Measurements from ENCODE around the gene ZFX. TPM values are rescaled to one million over a fixed set of nuclear protein-coding genes. Genes with fewer than 3 reads are reported as not detected.
A peak's percentile ranks its signal among the peaks of the same experiment; 100 is the strongest.
"Not testable (repeated sequence)": the region's sequence is repeated elsewhere in the genome, so short reads cannot be mapped to it uniquely, and the experiment has no call there.

The ZFX gene
- total and polyA plus RNA-seq, 7 donors, result 3.8 to 72.3 (median 55.4) TPM

GRCh38 chrX:24137192-24137591, 12.3 kb upstream of the ZFX start:
- Histone ChIP-seq H3K9me3 (no peaks in the 10 kb centered on the region), H3K4me3 (no peak overlapping the region), H3K36me3 (ENCODE audit: insufficient read depth in 1 of 2, low read depth in 1 of 2) (no peaks in the 10 kb centered on the region), H3K27ac (no peak overlapping the region), H3K27me3 (ENCODE audit: insufficient read depth in 3 of 3, low read length in 2 of 3) (no peaks in the 10 kb centered on the region), H3K4me1 (no peaks in the 10 kb centered on the region)
- intact Hi-C loops (cut with DNase I), result no loop called here
- no peak for TF ChIP-seq CTCF (IDR thresholded peaks at IDR 0.05)
- ATAC-seq (no peak), DNase-seq (no peak)

GRCh38 chrX:24143982-24144381, 5.5 kb upstream of the ZFX start:
- intact Hi-C loops (cut with DNase I); H3K4me3 ChIP-seq; ATAC-seq; H3K27me3 ChIP-seq (ENCODE audit: insufficient read depth in 3 of 3, low read length in 2 of 3); H3K27ac ChIP-seq; H3K9me3 ChIP-seq; H3K36me3 ChIP-seq (ENCODE audit: insufficient read depth in 1 of 2, low read depth in 1 of 2); DNase-seq: not testable (repeated sequence)
- H3K4me1 ChIP-seq, result peaks cover 22% of the 10 kb centered on the region
- 97 to 99% (median 99%) methylated on average over 6 of the region's 6 CpGs for WGBS, 3 donors

- peaks cover 22% of the 10 kb centered on the region for H3K4me1 ChIP-seq
- no peak for ATAC-seq
- 94 to 95% (median 94%) methylated on average over 6 of the region's 6 CpGs for WGBS, 3 donors
- H3K27me3 ChIP-seq (ENCODE audit: insufficient read depth in 3 of 3, low read length in 2 of 3), result no peaks in the 10 kb centered on the region
- no peaks in the 10 kb centered on the region for H3K36me3 ChIP-seq (ENCODE audit: insufficient read depth in 1 of 2, low read depth in 1 of 2)
- H3K27ac ChIP-seq, result no peak overlapping the region
- no peak for DNase-seq
- TF ChIP-seq CTCF (IDR thresholded peaks at IDR 0.05), result no peak
- H3K9me3 ChIP-seq, result no peaks in the 10 kb centered on the region
- H3K4me3 ChIP-seq, result no peak overlapping the region
- intact Hi-C loops (cut with DNase I), result no loop called here
These were observed 5.0 kb upstream of the ZFX start for GRCh38 chrX:24144528-24144927.

- intact Hi-C loops (cut with DNase I), result no loop called here
- DNase-seq (no peak), ATAC-seq (no peak)
- H3K4me1 ChIP-seq, result peaks cover 22% of the 10 kb centered on the region
- no peaks in the 10 kb centered on the region for H3K9me3 ChIP-seq
- 55 to 74% (median 64%) methylated on average over 4 of the region's 4 CpGs for whole genome bisulfite sequencing, 3 donors
- H3K27me3 ChIP-seq (ENCODE audit: insufficient read depth in 3 of 3, low read length in 2 of 3), result no peaks in the 10 kb centered on the region
- no peak for TF ChIP-seq CTCF (IDR thresholded peaks at IDR 0.05)
- H3K27ac ChIP-seq, result peak overlapping the region; percentile 98
- H3K36me3 ChIP-seq (ENCODE audit: insufficient read depth in 1 of 2, low read depth in 1 of 2), result no peaks in the 10 kb centered on the region
- no peak overlapping the region for H3K4me3 ChIP-seq
These were observed 4.0 kb upstream of the ZFX start for GRCh38 chrX:24145303-24146186.

GRCh38 chrX:24146283-24146949, 3.1 kb upstream of the ZFX start:
- WGBS, 3 donors, result 5 to 31% (median 11%) methylated on average over 6 of the region's 6 CpGs
- Histone ChIP-seq H3K27me3 (ENCODE audit: insufficient read depth in 3 of 3, low read length in 2 of 3) (no peaks in the 10 kb centered on the region), H3K27ac (peak overlapping the region; percentile 98), H3K4me3 (peak overlapping the region; percentile 50), H3K4me1 (peaks cover 25% of the 10 kb centered on the region), H3K36me3 (ENCODE audit: insufficient read depth in 1 of 2, low read depth in 1 of 2) (no peaks in the 10 kb centered on the region), H3K9me3 (no peaks in the 10 kb centered on the region)
- intact Hi-C loops (cut with DNase I), result no loop called here
- no peak for DNase-seq
- no peak for ATAC-seq
- no peak for TF ChIP-seq CTCF (IDR thresholded peaks at IDR 0.05)

Data from psoas muscle (tissue), 8 donors.